HEK293T (cell line): ENCODE data around the gene AP2A2.

Experiments
- CTCF ChIA-PET: fragments of 350-600 bp; formaldehyde crosslinking; extraction: SDS; loops from one replicate; lab custom pipeline; 2021; ENCODE audit warnings: antibody characterized with exemption, inconsistent platforms; lab: Yijun Ruan, JAX
- POLR2A ChIA-PET: fragments of 350-600 bp; formaldehyde crosslinking; extraction: SDS; loops from one replicate; lab custom pipeline; 2020; ENCODE audit warnings: antibody characterized with exemption, inconsistent platforms; lab: Yijun Ruan, JAX
- DNase-seq: peaks from one replicate; pipeline ENCODE4 v3.0.0; 2012; ENCODE audit warnings: mixed read lengths; ENCODE audit errors: extremely low spot score
- ARNT ChIP-seq: fragments of 450-650 bp; IDR thresholded peaks from 2 replicates; pipeline ENCODE4 v1.6.1; 2017; ENCODE audit warnings: mild to moderate bottlenecking
- BHLHE40 ChIP-seq: fragments of 450-650 bp; IDR thresholded peaks from 2 replicates; pipeline ENCODE4 v1.6.1; 2016; ENCODE audit warnings: mild to moderate bottlenecking, moderate library complexity, borderline replicate concordance
- CTBP1 ChIP-seq: fragments of 450-650 bp; IDR thresholded peaks from 2 replicates; pipeline ENCODE4 v1.6.1; 2016; ENCODE audit warnings: borderline replicate concordance
- ELF4 ChIP-seq: fragments of 450-650 bp; IDR thresholded peaks from 2 replicates; pipeline ENCODE4 v1.6.1; 2017; ENCODE audit warnings: antibody characterized with exemption
- FOXA1 ChIP-seq: fragments of 450-650 bp; IDR thresholded peaks from 2 replicates; pipeline ENCODE4 v1.6.1; 2016; ENCODE audit warnings: mild to moderate bottlenecking
- FOXK2 ChIP-seq: fragments of 450-650 bp; IDR thresholded peaks from 2 replicates; pipeline ENCODE4 v1.6.1; 2016; ENCODE audit warnings: mild to moderate bottlenecking
- FOXM1 ChIP-seq: fragments of 450-650 bp; IDR thresholded peaks from 2 replicates; pipeline ENCODE4 v1.6.1; 2017; ENCODE audit warnings: mild to moderate bottlenecking, borderline replicate concordance
- HDGF ChIP-seq: fragments of 450-650 bp; IDR thresholded peaks from 2 replicates; pipeline ENCODE4 v1.6.1; 2017; ENCODE audit warnings: antibody characterized with exemption, borderline replicate concordance
- L3MBTL2 ChIP-seq: fragments of 450-650 bp; conservative IDR thresholded peaks from 2 replicates; pipeline ENCODE4 v1.6.1; 2016; ENCODE audit warnings: mild to moderate bottlenecking
- LEF1 ChIP-seq: fragments of 450-650 bp; IDR thresholded peaks from 2 replicates; pipeline ENCODE4 v1.6.1; 2017; ENCODE audit warnings: mild to moderate bottlenecking, borderline replicate concordance
- NFRKB ChIP-seq: fragments of 450-650 bp; IDR thresholded peaks from 2 replicates; pipeline ENCODE4 v1.6.1; 2016; ENCODE audit warnings: mild to moderate bottlenecking, moderate library complexity
- SP1 ChIP-seq: fragments of 450-650 bp; IDR thresholded peaks from 2 replicates; pipeline ENCODE4 v1.6.1; 2017
- SUZ12 ChIP-seq: fragments of 450-650 bp; IDR thresholded peaks from 2 replicates; pipeline ENCODE4 v1.6.1; 2016; ENCODE audit warnings: mild to moderate bottlenecking
- TARDBP ChIP-seq: fragments of 450-650 bp; IDR thresholded peaks from 2 replicates; pipeline ENCODE4 v1.6.1; 2016
- ZNF384 ChIP-seq: fragments of 450-650 bp; IDR thresholded peaks from 2 replicates; pipeline ENCODE4 v1.6.1; 2016
- TF ChIP-seq, protein P1 (sequence below): fragments of 450-650 bp; IDR thresholded peaks from 2 replicates; pipeline ENCODE4 v1.6.1; 2016

The AP2A2 gene

GRCh38 chr11:1023811-1024596, 98.3 kb downstream of the AP2A2 start:
- POLR2A ChIA-PET: no interaction called here
- no peak for DNase-seq
- CTCF ChIA-PET: no interaction called here
- TF ChIP-seq, protein P1, sequence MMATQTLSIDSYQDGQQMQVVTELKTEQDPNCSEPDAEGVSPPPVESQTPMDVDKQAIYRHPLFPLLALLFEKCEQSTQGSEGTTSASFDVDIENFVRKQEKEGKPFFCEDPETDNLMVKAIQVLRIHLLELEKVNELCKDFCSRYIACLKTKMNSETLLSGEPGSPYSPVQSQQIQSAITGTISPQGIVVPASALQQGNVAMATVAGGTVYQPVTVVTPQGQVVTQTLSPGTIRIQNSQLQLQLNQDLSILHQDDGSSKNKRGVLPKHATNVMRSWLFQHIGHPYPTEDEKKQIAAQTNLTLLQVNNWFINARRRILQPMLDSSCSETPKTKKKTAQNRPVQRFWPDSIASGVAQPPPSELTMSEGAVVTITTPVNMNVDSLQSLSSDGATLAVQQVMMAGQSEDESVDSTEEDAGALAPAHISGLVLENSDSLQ: no peak
- no peak for TF ChIP-seq SUZ12

GRCh38 chr11:1024597-1025409, 99.1 kb downstream of the AP2A2 start:
- CTCF ChIA-PET: no interaction called here
- TF ChIP-seq FOXA1: no peak
- TF ChIP-seq TARDBP: no peak
- no peak for TF ChIP-seq ARNT
- TF ChIP-seq FOXM1: no peak
- TF ChIP-seq ZNF384: no peak
- TF ChIP-seq, protein P1: no peak
- TF ChIP-seq L3MBTL2: no peak
- TF ChIP-seq HDGF: no peak
- TF ChIP-seq SUZ12: no peak
- no peak for TF ChIP-seq SP1
- TF ChIP-seq FOXK2: no peak
- TF ChIP-seq ELF4: no peak
- TF ChIP-seq CTBP1: no peak
- no peak for TF ChIP-seq LEF1
- TF ChIP-seq BHLHE40: no peak
- no peak for TF ChIP-seq NFRKB
- POLR2A ChIA-PET: no interaction called here
- DNase-seq: no peak

DNA sequence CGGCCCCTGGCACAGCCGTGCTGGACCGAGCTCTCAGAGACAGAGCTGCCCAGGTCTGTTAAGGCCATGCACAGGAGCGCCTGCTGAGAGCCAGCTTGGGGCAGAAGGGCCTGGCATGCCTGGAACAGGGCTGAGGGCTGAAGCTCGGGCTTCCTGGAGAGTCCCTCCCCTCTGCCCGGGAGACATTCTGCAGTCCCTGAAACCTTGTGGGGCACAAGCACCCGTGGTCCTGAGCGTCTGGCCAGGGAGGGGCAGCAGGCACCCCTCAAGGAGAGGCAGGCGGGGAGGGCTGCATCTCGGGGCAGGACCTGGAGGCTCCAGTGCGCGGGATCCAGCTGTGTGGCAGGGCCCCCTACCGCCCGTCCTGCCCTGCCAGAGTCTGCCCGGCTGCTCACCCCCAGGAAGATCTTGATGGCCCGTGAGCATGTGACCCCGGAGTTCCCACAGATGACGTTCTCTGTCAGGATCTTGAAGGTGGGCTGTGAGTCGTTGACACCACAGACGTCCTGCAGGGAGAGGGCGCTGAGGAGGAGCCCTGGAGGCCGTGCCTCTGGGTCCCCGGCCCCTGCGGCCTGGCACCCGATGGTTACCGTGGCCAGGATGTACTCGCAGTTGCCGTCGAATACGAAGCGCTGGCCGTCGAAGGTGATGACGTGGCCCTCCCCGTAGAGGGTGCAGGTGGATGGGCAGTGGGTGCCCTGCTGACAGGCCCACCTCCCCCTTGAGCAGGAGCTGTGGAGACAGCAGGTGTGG, 99.9 kb downstream of the AP2A2 start:
- no peak for TF ChIP-seq SUZ12
- POLR2A ChIA-PET: no interaction called here
- DNase-seq: no peak
- CTCF ChIA-PET: interaction anchor here (0.6 kb wide), 1 partner anchor 134 kb away, joined by 4 read pairs; no protein-coding TSS in a partner anchor

- DNase-seq: no peak
- TF ChIP-seq SP1 (no peak), LEF1 (no peak), CTBP1 (no peak), ZNF384 (no peak), L3MBTL2 (no peak), NFRKB (no peak), FOXA1 (no peak), FOXM1 (no peak), ARNT (no peak), TARDBP (no peak), FOXK2 (no peak), ELF4 (no peak), HDGF (no peak), SUZ12 (no peak), BHLHE40 (no peak)
- TF ChIP-seq, protein P1: no peak
- CTCF ChIA-PET: interaction anchor here (0.6 kb wide), 1 partner anchor 135 kb away, joined by 4 read pairs; no protein-coding TSS in a partner anchor
- POLR2A ChIA-PET: no interaction called here
Observed at GRCh38 chr11:1026163-1026450, 100.4 kb downstream of the AP2A2 start.

GRCh38 chr11:1026641-1027482, 101.2 kb downstream of the AP2A2 start:
- TF ChIP-seq SUZ12: no peak
- ChIA-PET CTCF (no interaction called here), POLR2A (no interaction called here)
- DNase-seq: no peak
